HL-60 (cell line): ENCODE results near the gene KCTD14.
A peak's percentile ranks its signal among the peaks of the same experiment; 100 is the strongest.

Experiments used
- POLR2AphosphoS5 ChIP-seq: IDR thresholded peaks from 2 replicates; pipeline ENCODE4 v1.6.1; 2012; ENCODE audit warnings: low read depth
- SPI1 ChIP-seq: IDR thresholded peaks from 2 replicates; pipeline ENCODE4 v1.6.1; 2012; ENCODE audit warnings: low read depth, mild to moderate bottlenecking, borderline replicate concordance
- TF ChIP-seq, protein P1 (sequence below): IDR thresholded peaks from one replicate; pipeline ENCODE4 v1.5.1; 2011; ENCODE audit warnings: low read length, control low read depth, inconsistent platforms; ENCODE audit not compliant: insufficient read depth
- TF ChIP-seq, protein P2 (sequence below): IDR thresholded peaks from 2 replicates; pipeline ENCODE4 v1.6.1; 2012; ENCODE audit warnings: low read depth; ENCODE audit not compliant: insufficient replicate concordance

DNA sequence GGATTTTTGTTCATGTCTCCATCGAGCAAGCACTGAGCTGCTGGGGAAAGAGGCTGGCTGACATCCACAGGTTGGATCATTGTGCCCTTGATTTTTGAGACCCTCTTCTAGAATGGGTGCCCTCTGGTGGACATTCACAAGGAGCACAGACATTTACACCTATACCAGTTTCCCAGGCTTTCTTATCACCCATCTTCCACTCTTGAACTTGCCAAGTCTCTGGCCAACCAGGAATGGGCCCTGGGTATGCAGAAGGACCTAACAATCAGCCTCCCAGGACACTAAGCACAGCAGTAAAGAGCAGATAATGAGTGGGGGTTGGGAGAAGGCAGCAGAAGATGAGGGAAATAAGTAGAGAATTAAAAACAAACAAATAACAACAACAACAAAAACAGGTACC, 22.9 kb downstream of the KCTD14 start:
- TF ChIP-seq, protein P1, sequence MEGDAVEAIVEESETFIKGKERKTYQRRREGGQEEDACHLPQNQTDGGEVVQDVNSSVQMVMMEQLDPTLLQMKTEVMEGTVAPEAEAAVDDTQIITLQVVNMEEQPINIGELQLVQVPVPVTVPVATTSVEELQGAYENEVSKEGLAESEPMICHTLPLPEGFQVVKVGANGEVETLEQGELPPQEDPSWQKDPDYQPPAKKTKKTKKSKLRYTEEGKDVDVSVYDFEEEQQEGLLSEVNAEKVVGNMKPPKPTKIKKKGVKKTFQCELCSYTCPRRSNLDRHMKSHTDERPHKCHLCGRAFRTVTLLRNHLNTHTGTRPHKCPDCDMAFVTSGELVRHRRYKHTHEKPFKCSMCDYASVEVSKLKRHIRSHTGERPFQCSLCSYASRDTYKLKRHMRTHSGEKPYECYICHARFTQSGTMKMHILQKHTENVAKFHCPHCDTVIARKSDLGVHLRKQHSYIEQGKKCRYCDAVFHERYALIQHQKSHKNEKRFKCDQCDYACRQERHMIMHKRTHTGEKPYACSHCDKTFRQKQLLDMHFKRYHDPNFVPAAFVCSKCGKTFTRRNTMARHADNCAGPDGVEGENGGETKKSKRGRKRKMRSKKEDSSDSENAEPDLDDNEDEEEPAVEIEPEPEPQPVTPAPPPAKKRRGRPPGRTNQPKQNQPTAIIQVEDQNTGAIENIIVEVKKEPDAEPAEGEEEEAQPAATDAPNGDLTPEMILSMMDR = peak; percentile 64
- TF ChIP-seq, protein P2, sequence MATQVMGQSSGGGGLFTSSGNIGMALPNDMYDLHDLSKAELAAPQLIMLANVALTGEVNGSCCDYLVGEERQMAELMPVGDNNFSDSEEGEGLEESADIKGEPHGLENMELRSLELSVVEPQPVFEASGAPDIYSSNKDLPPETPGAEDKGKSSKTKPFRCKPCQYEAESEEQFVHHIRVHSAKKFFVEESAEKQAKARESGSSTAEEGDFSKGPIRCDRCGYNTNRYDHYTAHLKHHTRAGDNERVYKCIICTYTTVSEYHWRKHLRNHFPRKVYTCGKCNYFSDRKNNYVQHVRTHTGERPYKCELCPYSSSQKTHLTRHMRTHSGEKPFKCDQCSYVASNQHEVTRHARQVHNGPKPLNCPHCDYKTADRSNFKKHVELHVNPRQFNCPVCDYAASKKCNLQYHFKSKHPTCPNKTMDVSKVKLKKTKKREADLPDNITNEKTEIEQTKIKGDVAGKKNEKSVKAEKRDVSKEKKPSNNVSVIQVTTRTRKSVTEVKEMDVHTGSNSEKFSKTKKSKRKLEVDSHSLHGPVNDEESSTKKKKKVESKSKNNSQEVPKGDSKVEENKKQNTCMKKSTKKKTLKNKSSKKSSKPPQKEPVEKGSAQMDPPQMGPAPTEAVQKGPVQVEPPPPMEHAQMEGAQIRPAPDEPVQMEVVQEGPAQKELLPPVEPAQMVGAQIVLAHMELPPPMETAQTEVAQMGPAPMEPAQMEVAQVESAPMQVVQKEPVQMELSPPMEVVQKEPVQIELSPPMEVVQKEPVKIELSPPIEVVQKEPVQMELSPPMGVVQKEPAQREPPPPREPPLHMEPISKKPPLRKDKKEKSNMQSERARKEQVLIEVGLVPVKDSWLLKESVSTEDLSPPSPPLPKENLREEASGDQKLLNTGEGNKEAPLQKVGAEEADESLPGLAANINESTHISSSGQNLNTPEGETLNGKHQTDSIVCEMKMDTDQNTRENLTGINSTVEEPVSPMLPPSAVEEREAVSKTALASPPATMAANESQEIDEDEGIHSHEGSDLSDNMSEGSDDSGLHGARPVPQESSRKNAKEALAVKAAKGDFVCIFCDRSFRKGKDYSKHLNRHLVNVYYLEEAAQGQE = no peak
- TF ChIP-seq SPI1 (no peak), POLR2AphosphoS5 (no peak)
